ENCODE results near the gene TK1.

The TK1 gene

GRCh38 chr17:78125976-78126894 is 60.6 kb downstream of the TK1 start:
- peaks cover 77% of the 10 kb centered on the region for H3K79me2 ChIP-seq (ENCODE audit: low read length)
- H3K4me1 ChIP-seq (ENCODE audit: low read length) = peaks cover 51% of the 10 kb centered on the region
- no peak for DNase-seq

GRCh38 chr17:78125138-78125913 is 61.5 kb downstream of the TK1 start:
- no peak for TF ChIP-seq EZH2 (optimal IDR thresholded peaks at IDR 0.05; ENCODE audit: low read depth, low read length)
- H3K9me2 ChIP-seq (replicated peaks; ENCODE audit: insufficient read depth, low read length) = no peaks in the 10 kb centered on the region
- peaks cover 33% of the 10 kb centered on the region for H3F3A ChIP-seq (ENCODE audit: insufficient read depth, low read length)
- H3K27ac ChIP-seq (ENCODE audit: low read length) = no peak overlapping the region
- DNase-seq = no peak
- H3K79me2 ChIP-seq (ENCODE audit: low read length) = peaks cover 76% of the 10 kb centered on the region
- no peak overlapping the region for H2AFZ ChIP-seq (ENCODE audit: low read length)
- H3K4me3 ChIP-seq (ENCODE audit: low read length) = no peak overlapping the region
- peaks cover 57% of the 10 kb centered on the region for H3K4me1 ChIP-seq (ENCODE audit: low read length)
- no peaks in the 10 kb centered on the region for H3K9me3 ChIP-seq (replicated peaks; ENCODE audit: insufficient read depth, low read length)
- H3K27me3 ChIP-seq (replicated peaks; ENCODE audit: insufficient read depth, low read length) = no peaks in the 10 kb centered on the region
- no peak overlapping the region for H3K9ac ChIP-seq (ENCODE audit: low read length)
- H4K20me1 ChIP-seq (ENCODE audit: insufficient read depth, low read length) = no peaks in the 10 kb centered on the region
- H3K4me2 ChIP-seq (ENCODE audit: low read depth, low read length) = no peak overlapping the region
- H3K36me3 ChIP-seq (replicated peaks; ENCODE audit: insufficient read depth, low read length) = 0 out of 2 replicates have a peak, but pooled peaks cover 6% of the 10 kb centered on the region

More at GRCh38 chr17:78125976-78126894, 60.6 kb downstream of the TK1 start:
- no peaks in the 10 kb centered on the region for H3K27me3 ChIP-seq (replicated peaks; ENCODE audit: insufficient read depth, low read length)
- H4K20me1 ChIP-seq (ENCODE audit: insufficient read depth, low read length) = no peaks in the 10 kb centered on the region
- H3K4me2 ChIP-seq (ENCODE audit: low read depth, low read length) = peak overlapping the region; percentile 88
- 0 out of 2 replicates have a peak, but pooled peaks cover 6% of the 10 kb centered on the region for H3K36me3 ChIP-seq (replicated peaks; ENCODE audit: insufficient read depth, low read length)
- H2AFZ ChIP-seq (ENCODE audit: low read length) = no peak overlapping the region
- TF ChIP-seq EZH2phosphoT487 (IDR thresholded peaks at IDR 0.05; ENCODE audit: low read length) = no peak
- no peak for TF ChIP-seq CTCF (IDR thresholded peaks at IDR 0.05; ENCODE audit: low read length)
- no peak for TF ChIP-seq EZH2 (optimal IDR thresholded peaks at IDR 0.05; ENCODE audit: low read depth, low read length)
- H3K27ac ChIP-seq (ENCODE audit: low read length) = peak overlapping the region; percentile 73; the same call in 1 of the 2 replicates
- H3K4me3 ChIP-seq (ENCODE audit: low read length) = peak overlapping the region; percentile 96
- no peaks in the 10 kb centered on the region for H3K9me3 ChIP-seq (replicated peaks; ENCODE audit: insufficient read depth, low read length)
- no peaks in the 10 kb centered on the region for H3K9me2 ChIP-seq (replicated peaks; ENCODE audit: insufficient read depth, low read length)
- H3F3A ChIP-seq (ENCODE audit: insufficient read depth, low read length) = peaks cover 32% of the 10 kb centered on the region
- peak overlapping the region; percentile 93; the same call in 1 of the 2 replicates for H3K9ac ChIP-seq (ENCODE audit: low read length)

- Histone ChIP-seq H3K4me1 (ENCODE audit: low read length) (peaks cover 52% of the 10 kb centered on the region), H3F3A (ENCODE audit: insufficient read depth, low read length) (peaks cover 27% of the 10 kb centered on the region), H3K9me3 (replicated peaks; ENCODE audit: insufficient read depth, low read length) (no peaks in the 10 kb centered on the region), H2AFZ (ENCODE audit: low read length) (no peak overlapping the region), H3K79me2 (ENCODE audit: low read length) (peaks cover 80% of the 10 kb centered on the region), H3K4me3 (ENCODE audit: low read length) (no peak overlapping the region), H3K4me2 (ENCODE audit: low read depth, low read length) (no peak overlapping the region), H3K36me3 (replicated peaks; ENCODE audit: insufficient read depth, low read length) (0 out of 2 replicates have a peak, but pooled peaks cover 6% of the 10 kb centered on the region), H4K20me1 (ENCODE audit: insufficient read depth, low read length) (no peaks in the 10 kb centered on the region), H3K27me3 (replicated peaks; ENCODE audit: insufficient read depth, low read length) (no peaks in the 10 kb centered on the region), H3K27ac (ENCODE audit: low read length) (no peak overlapping the region), H3K9me2 (replicated peaks; ENCODE audit: insufficient read depth, low read length) (no peaks in the 10 kb centered on the region), H3K9ac (ENCODE audit: low read length) (no peak overlapping the region)
- TF ChIP-seq EZH2 (optimal IDR thresholded peaks at IDR 0.05; ENCODE audit: low read depth, low read length) (no peak), CTCF (IDR thresholded peaks at IDR 0.05; ENCODE audit: low read length) (no peak), EZH2phosphoT487 (IDR thresholded peaks at IDR 0.05; ENCODE audit: low read length) (no peak)
- no peak for DNase-seq
Measured at GRCh38 chr17:78124836-78125137, 62.1 kb downstream of the TK1 start.
